Activated CD4-positive, alpha-beta T cell treated with anti-CD3 and anti-CD28 coated beads, Interleukin-2, amount 50 U/mL, for 4 hours (primary cell): ENCODE measurements around the gene HS3ST6.
"Not testable (repeated sequence)": the region's sequence is repeated elsewhere in the genome, so short reads cannot be mapped to it uniquely, and the experiment has no call there.

ENCODE experiments used
- DNase-seq, 2 experiments: peaks; one replicate each; pipeline ENCODE4 v3.0.0-alpha.2; 2020

Gene HS3ST6

DNA sequence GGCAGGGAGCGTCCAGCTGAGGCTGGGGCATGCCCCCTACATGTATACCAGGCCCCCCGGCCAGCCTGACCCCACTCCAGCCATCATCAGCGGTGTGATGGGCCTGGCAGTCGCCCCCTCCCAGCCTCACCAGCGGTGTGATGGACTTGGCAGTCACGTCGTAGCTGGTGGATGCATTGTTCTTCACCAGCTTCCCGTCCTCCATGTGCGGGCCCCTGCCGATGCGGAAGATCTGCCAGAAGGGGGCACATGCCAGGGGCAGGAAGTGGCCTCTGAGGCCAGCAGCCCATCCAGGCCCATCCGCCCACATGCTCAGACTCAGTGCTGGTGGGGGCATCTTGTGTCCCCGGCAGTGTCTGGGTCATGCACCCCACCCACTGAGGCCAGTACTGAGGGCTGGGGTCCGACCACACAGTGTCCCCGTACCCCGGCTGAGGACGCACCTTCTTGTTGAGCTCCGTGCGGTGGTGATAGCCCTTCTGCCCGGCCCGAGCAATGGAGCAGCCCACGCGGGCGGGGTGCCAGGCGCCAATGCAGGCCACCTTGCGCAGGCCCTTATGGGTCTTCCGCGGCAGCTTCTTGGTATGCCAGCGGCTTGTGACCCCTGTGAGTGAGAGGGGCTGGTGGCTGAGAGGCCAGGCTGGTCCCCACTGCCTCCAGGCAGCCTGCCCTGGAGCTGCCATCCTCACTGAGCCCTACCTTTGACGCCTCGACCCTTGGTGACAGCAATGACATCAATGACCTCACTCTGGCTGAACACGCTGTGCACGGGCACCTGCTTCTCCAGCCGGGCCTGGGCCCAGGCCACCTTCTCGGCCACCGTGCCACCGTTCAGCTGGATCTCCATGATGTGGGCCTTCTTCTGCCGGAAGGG, 28.5 kb upstream of the HS3ST6 start:
- DNase-seq = no peak

DNA sequence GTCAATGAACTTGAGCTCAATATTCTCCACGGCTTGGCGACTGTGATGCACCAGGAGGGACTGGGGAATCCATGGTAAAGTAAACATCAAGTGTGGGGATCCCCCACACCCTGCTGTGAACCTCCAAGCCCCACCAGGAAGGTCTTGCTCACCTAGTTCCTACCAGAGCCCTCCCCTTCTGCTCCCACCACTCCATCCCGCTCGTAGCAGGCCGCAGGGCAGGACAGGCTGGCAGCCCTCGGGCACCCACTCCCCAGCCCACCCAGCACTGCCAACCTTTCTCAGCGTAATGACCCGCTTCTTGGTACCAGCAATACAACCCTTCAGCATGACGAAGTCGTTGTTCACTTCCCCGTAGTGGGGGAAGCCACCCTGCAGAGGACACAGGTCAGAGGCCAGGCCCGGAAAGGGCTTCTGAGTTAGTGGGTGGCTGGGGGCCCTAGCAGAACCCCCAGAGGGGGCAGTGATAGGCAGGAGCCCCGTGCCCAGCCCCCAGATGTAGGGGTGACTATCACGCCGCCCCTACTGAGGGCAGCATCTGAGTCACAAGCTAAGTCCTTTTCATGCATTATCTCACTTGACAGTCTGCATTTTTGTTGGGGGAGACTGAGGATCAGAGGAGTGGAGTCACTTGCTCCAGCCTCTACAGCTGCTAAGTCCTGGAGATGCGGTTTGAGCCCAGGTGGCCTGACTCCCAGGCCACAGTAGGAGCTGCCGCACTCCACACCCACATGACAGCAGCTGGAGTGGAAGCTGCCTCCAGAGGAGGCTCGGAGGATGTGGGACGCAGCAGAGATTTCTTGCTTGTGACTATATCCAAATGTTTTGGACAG, 27.6 kb upstream of the HS3ST6 start:
- DNase-seq = no peak

DNA sequence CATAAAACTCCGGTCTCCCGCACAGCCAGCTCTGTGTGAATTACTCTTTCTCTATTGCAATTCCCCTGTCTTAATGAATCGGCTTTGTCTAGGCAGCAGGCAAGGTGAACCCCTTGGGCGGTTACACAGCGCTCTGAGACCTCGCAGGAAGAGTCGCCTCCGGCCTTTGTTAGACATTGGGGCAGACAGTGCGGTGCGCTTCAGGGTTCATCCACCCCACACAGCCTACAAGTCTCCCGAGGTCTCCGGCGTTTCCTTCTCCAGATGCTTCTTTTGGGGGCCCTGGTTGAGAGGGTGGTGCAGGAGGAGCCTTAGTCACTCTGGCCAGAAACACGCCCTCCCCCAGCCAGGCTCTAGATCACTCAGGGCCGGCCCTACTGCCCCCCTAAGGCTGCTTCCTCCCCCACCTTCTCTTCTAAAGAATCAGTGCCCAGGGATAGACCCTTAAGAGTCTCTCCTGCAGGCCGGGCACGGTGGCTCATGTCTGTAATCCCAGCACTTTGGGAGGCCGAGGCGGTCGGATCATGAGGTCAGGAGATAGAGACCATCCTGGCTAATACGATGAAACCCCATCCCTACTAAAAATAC, 26.5 kb upstream of the HS3ST6 start:
- no peak for DNase-seq

DNA sequence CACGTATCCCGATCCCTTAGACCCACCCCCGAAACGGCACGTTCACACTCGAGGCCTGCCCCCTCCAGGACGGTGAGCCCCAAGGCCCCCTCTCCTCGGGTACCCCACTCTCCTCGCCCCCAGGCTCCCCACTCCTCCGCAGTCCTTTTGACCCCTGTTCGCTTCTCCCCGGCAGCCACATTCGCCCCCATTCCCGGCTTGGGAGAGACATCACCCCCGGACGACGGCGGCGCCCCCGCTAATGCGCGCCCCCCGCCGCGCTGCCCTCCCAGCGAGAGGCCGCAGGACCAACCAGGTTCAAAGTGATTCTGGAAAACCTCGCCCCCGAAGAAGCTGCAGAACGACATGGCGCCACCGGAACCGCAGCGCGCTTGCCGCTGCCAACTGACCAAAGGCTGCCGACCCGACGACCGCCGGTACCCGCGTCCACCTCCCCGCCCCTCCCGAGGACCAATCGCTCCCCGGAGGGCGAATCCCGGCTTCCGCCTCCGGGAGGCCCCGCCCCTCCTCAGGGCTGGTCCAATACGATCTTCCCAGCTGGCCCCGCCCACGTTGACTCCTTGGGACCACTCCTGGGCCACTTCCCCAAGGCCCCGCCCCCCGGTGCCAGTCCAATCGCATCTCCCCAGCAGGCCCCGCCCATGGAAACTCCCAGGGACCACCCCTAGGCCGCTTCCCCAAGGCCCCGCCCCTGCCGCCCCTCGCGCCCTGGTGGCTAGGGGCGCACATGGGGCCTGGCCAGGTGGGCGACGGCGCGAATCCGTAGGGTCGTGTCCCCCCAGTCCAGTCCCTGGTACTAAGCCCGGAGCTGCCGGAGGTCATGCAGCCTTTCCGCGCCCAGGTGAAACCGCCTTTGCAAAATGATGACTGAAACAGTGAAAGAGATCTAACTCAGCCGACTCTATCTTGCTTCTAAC, 24.9 kb upstream of the HS3ST6 start, which contains the start of gene MSRB1:
Gene MSRB1, minus strand, starts transcription at position 390 of the 917 bp plus-strand sequence. Its CDS starts 43 bp downstream, at position 347.
- DNase-seq = peak; percentile 98 to 99

DNA sequence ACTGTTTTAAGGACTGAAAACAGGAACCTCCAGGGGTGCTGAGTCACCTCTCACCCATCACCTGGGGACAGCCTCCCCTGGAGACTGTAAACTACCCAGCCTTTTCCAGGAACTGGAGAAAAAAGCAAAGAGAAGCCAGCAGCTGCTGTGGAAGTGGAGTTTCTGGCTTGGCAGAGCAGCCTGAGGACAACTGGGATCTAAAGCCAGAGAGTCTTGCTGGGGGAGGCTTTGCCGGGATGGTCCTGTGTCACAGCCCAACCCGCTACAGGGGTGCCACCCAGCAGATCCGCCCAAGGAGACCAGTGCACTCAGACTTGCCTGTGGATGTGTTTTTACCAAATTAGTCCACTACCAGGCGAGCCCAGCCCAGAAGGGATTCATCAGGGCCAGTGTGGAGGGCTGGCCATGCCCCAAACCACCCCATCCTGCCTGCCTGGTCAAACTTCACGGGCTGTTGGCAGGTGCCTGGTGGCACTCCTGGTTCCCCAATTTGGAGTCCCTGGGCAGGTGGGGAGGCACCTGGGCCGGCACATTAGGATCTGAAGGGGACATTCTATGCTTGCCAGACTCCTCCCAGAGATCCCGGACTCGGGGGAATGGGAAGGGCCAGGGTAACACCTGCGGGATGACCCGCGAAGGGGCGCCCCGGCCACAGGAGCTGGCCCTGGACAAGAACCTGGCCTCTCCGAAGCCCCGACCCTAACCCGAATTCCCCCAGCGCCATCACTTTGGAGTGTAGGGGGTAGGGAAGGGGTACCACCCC, 24.0 kb upstream of the HS3ST6 start:
- no peak for DNase-seq

DNA sequence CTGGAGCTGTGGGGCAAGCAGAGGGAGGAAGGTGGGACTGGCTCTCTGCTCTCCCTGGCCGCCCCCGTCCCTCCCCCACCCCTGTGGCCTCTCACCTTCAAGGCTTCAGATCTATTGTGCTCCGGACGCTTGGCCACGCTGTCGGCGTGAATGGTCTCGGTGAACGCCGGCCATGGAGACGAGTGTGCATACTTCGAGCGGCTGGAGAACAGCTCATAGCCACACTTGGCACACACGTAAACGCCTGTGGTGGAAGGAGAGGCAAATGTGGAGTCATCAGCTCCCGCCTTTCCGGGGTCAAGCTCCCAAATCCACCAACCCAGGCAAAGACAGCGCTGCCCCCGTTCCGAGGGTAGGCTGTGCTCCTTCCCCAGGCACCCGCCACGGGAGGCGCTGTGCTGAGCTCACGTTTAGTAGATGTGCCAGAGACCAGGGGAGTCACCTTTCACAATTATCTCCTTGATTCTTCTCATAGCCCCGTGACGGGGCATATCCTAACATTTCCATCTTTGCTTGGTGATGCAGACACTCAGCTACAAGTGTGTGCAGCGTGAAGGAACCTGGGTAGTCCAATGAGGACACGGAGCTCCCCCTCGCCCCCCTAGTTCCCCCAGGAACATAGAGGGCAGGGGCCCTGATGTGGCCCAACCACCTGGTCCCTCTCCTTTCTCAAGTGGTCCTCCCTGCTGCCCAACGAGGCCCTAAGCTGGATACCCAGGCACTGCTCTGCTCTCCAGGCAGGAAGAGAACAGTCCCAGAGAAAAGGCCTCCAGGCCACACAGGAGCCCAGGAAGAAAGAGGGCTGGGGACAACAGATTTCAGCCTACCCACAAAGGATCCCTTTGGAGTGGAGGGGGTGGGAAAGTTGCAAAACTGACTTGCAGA, 23.2 kb upstream of the HS3ST6 start:
- no peak for DNase-seq

DNA sequence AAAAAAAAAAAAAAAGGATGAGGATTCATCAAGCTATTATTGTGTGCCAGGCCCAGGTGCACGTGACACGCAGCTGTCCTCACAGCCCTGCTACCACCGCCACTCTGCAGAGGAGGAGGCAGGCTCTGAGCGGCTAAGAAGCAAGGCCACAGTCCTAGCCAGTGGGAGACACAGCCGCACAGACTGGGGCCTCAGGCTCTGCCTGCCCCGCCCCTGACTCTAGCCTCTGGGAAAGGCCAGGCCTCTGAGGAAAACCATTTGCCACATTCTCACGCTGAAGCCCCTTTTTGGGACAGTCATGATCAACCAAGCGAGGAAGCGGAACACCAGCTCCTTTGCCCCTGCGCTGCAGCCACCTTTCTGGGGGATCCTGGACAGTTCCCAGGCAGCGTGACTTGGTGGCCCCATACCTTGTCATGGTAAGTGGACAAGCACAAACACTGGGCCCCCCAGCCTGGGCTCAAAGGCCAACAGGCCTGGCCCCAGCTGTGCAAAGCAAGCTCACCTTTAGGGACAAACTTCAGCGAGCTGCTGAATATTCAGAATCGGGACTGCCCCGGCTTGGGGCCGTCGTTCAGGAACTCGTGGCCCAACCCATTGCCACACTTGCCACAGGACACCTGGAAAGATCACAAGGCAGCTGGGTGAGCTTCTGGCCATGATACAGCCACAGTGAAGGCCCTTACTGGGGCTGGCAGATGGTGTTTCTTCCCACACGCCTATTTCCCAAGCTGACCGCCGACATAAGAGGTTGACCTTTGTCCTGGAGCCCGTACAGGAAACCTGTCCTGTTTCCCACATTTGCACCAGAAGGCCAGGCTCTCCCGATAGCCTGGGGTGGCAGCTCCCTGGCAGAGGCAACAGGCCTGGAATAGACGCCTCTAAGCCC, 22.3 kb upstream of the HS3ST6 start:
- DNase-seq = no peak

DNA sequence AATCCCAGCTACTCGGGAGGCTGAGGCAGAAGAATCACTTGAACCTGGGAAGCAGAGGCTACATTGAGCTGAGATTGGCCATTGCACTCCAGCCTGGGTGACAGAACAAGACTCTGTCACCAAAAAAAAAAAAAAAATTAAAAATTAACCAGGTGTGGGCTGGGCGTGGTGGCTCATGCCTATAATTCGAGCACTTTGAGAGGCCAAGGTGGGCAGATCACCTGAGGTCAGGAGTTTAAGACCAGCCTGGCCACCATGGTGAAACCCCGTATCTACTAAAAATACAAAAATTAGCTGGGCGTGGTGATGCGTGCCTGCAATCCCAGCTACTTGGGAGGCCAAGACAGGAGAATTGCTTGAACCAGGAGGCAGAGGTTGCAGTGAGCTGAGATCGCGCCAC, 21.6 kb upstream of the HS3ST6 start:
- DNase-seq = not testable (repeated sequence)

DNA sequence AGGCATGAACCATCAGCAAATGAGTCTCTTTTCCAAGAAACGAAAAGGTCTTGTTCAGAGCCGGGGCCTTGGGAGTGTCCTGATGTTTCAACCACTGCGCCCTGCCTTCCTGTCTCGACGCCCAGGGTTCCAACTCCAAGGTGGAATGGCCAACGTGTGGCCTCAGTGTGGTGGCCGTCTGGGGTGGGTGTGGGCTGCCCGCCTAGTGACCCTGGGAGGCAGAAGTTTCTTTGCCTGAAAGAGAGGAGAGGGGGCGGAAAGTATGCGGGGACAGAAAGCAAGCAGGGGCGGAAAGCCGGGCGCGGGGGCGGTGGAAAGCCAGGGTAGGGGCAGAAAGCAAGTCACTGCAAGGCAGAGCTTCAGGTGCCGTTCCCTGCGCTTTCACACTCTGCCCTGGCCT, 20.7 kb upstream of the HS3ST6 start:
- no peak for DNase-seq

DNA sequence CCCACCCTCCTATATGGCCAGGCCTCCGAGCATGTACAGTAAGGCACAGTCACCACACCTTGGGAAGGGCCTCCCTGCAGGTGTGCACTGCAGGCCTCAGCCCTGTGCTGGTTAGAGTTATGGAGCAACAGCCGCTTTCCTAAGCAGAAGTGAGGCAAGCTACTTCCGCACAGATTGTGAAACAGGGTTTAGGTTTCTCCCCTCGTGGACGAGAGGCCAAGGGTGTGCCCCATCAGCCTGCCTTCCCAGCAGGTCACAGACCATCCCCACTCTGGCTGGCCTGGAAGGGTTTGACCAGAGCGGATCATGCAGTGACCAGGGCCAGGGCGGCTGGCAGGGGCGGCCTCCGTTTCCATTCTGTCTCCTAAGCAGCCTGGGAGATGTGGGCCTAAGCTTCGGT, 20.1 kb upstream of the HS3ST6 start:
- no peak for DNase-seq

DNA sequence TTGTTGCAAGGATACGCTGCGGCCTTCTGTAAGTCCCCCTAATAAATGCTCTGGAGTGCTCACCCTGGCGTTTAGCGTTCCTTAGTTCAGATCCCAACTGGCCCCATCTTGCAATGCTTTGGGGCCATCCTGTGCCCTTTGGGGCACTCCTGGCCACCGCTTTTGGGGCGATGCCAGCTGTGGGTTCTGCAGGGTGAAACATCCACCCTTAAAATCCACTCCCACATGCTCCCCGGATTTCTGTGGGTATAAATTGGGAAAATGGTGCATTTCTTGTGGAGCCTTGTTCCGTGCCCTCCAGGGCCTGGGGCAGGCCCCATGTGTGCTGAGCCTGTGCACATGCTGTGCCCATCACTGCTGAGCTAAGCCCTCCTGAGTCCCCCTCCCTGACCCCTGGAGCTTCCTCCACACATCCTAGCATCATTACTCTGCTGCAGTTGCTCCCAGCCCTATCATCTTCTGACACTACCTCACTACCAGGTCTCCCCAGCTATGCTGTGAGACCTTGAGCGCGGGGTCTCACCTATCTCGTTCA, 18.8 kb upstream of the HS3ST6 start:
- DNase-seq = no peak

DNA sequence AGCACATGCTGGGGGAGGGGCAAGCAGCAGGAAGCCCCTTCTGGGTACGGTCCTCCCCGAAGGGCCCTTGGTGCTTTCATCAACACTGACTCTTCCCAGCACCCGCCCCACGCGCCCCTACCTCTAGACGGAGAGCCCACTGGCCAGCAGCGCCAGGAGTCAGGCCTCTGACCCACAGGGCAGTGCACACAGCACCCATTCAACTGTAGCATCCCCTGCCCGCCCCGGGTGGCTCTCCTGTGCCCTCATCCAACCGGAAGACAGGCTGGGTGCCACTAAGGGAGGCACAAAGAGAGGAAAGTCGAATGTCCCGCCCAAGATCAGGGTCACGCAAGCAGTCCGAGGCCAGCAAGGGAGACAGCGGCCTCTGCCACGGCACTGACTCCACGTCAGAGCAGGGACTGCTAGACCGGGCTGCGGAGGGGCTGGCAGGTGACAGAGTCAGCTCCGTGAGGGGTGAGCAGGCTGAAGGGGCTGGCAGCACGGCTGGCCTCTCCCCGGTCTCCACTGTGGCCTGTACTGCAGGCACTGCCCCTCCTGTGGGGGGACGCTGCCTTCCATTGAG, 15.0 kb upstream of the HS3ST6 start:
- DNase-seq = no peak

DNA sequence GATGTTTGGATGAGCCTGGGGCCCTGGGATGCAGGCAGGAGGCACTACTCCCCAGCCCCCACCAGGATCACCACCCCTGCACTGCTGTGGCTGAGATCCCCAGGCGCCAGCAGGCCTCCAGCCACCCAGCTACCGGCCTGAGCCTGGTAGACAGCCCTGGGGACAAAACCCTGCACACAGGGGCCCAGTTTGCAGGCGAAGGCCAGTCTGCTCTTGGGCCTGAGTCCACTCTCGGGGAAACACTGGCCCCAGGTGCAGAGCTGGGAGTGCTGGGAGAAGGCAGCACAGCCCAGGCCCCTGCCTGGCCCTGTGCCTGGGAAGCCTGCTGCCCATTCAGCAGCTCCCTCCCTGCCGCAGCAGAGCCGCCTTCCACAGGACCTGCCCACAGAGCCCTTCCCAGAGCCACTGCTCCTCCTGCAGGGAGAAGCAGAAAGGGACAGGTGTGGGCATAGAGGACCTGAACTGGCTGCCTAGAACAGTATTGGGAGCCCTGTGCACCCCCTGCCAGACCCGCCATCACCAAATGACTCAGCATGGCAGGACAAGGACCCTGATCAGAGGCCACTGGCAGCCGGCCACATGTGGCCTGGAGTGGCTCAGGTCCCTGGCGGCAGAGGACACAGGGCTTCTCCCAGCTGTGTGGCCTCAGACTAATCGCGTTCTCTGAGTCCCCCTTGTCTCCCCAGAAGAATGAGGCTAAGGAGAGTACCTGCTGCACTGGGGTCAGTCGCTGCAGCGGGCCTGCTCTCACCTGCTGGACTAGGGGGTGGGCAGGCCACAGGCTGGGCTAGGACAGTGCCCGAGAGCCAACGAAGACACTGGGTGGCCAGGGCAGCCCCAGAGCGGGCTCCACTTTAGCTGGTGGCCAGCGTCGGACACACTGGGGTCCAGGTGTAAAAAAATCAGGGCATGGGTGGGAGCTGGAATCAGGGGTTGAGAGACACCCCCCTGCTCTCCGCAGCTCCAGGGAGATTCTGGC, 14.1 kb upstream of the HS3ST6 start:
- DNase-seq = no peak

DNA sequence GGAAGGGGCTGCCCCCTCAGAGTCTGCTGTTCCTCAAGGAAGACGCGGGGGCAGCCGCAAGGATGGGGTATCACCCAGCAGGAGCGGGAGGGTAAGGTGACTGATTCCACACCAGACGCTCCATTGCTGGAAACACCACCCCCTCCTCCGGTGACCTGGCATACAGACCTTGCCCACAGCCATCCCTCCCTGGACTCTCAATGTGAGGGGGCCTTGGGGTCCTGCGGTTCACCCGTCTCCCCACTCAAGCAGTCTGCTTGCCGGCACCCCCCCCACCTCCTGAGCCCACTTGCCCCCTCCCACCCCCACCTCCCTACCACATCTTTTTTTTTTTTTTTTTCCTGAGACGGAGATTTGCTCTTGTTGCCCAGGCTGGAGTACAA, 12.1 kb upstream of the HS3ST6 start:
- no peak for DNase-seq

DNA sequence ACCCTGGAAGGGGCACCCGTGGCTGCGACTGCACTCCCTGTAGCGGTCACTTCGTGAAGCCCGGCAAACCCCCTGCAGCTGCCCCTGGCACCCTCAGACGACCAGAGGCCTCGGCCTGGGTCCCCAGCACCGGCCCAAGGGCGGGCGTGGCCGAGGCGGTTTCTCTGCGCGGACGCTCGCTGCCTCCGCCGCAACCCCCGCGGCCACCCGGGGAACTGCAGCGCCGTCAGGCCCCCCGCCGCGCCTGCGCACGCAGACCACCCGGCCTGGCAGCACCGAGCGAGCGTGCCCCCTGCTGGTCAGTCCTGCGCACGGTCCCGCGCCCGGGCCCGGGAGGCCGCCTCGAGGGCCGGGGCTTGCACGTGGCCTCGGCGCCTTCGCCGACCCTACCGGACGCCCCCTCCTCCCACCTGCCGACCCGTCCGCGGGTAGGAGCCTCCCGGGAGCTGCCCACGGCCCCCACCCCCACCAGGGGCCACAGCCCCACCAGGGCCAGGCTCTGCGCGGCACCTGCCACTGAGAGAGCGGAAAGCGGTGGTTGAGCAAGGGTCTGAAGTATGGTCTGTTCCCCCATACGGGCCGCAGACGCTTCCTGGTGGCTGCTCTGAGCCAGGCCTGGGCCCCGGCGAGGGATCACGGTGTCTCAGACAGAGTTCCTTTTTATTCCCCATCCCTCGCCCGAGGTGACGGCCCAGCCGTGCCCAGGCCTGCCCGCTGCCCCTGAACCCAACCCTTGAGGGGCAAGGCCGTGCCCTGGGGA, 11.5 kb upstream of the HS3ST6 start:
- peak; percentile 87 for DNase-seq

DNA sequence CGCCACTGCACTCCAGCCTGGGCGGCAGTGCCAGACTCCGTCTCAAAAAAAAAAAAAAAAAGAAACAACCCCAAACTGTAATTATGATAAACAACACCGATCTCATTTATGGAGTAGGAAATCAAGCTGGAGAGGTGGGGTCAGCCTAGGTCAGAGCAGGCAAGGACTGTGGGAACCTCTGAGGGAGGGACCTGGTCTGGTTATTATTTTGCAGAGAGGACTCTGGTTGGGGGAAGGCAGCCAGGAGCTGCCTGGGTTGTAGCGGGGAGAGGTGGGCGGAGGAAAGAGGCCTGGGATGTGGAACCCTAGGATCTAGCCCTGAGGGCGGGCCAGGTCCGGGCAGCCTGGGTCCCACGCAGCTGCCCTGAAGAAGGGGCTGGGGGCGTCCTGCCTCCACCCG, 10.9 kb upstream of the HS3ST6 start:
- no peak for DNase-seq

DNA sequence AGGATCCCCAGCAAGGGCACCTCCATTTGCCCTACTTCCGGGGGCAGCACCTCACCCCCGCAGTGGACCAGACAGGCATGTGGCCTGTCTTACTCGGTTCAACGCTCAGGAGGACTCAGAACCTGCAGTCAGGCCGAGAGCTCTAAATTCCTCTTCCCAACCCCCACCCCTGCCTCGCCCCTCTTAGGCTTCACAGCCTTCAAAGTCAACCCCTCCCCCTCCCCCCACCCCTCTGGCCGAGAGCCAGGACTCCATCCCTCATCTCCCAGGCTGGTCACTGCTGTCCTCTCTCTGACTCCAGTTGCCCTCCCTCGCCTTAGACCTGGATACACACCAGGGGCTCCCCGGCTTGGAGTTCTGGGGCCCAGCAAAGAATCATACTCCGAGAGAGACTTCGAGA, 8.1 kb upstream of the HS3ST6 start:
- DNase-seq = no peak
